Mucosa of descending colon (tissue), 3 donors: Measurements from ENCODE around the gene ASTN2. TPM values are rescaled to one million over a fixed set of nuclear protein-coding genes. Genes with fewer than 3 reads are reported as not detected.

Source experiments
- ATAC-seq: fragments of 200-7000 bp; cut with Tn5 transposase; one replicate; pipeline ENCODE4 v1.9.1; 2020; ENCODE audit warnings: mild to moderate bottlenecking, moderate library complexity
- DNase-seq, 3 donors: peaks; one replicate each; pipeline ENCODE4 v3.0.0-alpha.2; 2020
- H3K36me3 ChIP-seq: fragments of 200-600 bp; one replicate; pipeline ENCODE4 v1.8.0; 2021; ENCODE audit warnings: low read depth, mild to moderate bottlenecking
- H3K4me1 ChIP-seq: fragments of 200-600 bp; one replicate; pipeline ENCODE4 v1.8.0; 2021; ENCODE audit warnings: low read depth, mild to moderate bottlenecking
- H3K4me3 ChIP-seq: fragments of 200-600 bp; one replicate; pipeline ENCODE4 v1.8.0; 2021; ENCODE audit warnings: mild to moderate bottlenecking
- H3K9me3 ChIP-seq: fragments of 200-600 bp; one replicate; pipeline ENCODE4 v1.8.0; 2021; ENCODE audit warnings: mild to moderate bottlenecking
- intact Hi-C, 2 donors: fragments of 100-400 bp; cut with DNase I in 1 of 2; cut with micrococcal nuclease in 1 of 2; formaldehyde crosslinking; loops; one replicate each; pipeline versions ENCODE4 v1.11.0 to v1.11.1; 2022; cut with DNase I, micrococcal nuclease
- total RNA-seq, 3 donors: library from RNA; stranded (reverse); fragmentation: NEBNext Ultra II Directional in 2 of 3; extraction: Animal tissue kit (Norgen Biotek cat#: 25700) in 2 of 3; gene quantifications; one replicate each; pipeline versions ENCODE4 v1.2.1 to v1.2.4, GENCODE V29; 2021 to 2023
- TF ChIP-seq, protein P1 (sequence below): fragments of 200-600 bp; IDR thresholded peaks from one replicate; pipeline ENCODE4 v1.8.0; 2022; ENCODE audit warnings: antibody characterized with exemption, mild to moderate bottlenecking
- donor health status: DM: no; HTN: no; CAD: no; lungs with moderate emphysema.
- donor health status: DM: no; HTN: no; CAD: no.
- donor health status: DM: no; HTN: yes; CAD: no.

Gene ASTN2
- total RNA-seq, 3 donors from 2014 or later, result 3.5 to 6.1 (median 5.4) TPM

DNA sequence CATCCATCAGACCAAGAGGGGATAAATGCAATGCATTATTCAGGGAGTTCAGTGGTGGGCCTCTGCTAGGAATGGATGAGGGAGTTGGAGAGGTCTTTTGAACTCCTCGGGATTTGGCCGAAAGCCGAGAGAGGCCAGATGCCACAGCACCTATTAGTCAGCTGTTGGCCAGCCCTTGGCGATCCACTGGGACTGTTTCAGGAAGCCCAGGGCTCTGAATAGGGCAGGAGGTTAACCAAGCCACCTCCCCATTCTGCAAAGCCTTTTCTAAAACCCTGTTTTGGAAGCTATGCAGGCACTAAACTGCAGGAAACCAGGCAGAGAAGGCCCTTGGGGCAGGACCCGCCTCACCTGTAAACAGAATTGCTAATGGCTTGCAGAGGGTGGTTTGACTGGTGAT is 37.8 kb downstream of the ASTN2 start:
- intact Hi-C loops, result no loop called here
- TF ChIP-seq, protein P1, sequence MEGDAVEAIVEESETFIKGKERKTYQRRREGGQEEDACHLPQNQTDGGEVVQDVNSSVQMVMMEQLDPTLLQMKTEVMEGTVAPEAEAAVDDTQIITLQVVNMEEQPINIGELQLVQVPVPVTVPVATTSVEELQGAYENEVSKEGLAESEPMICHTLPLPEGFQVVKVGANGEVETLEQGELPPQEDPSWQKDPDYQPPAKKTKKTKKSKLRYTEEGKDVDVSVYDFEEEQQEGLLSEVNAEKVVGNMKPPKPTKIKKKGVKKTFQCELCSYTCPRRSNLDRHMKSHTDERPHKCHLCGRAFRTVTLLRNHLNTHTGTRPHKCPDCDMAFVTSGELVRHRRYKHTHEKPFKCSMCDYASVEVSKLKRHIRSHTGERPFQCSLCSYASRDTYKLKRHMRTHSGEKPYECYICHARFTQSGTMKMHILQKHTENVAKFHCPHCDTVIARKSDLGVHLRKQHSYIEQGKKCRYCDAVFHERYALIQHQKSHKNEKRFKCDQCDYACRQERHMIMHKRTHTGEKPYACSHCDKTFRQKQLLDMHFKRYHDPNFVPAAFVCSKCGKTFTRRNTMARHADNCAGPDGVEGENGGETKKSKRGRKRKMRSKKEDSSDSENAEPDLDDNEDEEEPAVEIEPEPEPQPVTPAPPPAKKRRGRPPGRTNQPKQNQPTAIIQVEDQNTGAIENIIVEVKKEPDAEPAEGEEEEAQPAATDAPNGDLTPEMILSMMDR, result no peak
- H3K4me1 ChIP-seq, result no peaks in the 10 kb centered on the region
- H3K9me3 ChIP-seq, result no peaks in the 10 kb centered on the region
- H3K36me3 ChIP-seq, result no peaks in the 10 kb centered on the region
- ATAC-seq, result no peak
- H3K4me3 ChIP-seq, result no peak overlapping the region
- DNase-seq, result peak in 1 of 3 donors; percentile 22

DNA sequence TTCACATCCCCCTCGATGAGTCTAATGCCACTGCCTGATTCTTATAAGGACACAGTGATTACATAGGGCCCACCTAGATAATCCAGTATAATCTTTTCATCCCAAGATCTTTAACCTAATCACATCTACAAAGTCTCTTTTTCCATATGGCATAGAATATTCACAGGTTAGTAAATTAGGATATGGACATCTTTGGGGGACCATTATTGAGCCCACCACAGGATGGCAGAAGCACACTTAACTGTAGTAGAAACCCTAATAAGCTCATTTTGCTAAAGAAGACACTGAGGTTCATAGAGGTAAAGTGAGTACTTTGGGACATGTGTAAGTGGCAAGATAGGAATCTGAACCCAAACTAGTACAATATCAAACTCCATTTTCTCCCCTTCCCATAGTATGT is 38.9 kb downstream of the ASTN2 start:
- Histone ChIP-seq H3K9me3 (no peaks in the 10 kb centered on the region), H3K4me1 (no peaks in the 10 kb centered on the region), H3K4me3 (no peak overlapping the region), H3K36me3 (no peaks in the 10 kb centered on the region)
- no peak for ATAC-seq
- no peak for DNase-seq
- intact Hi-C loops, result no loop called here
- TF ChIP-seq, protein P1, result no peak

DNA sequence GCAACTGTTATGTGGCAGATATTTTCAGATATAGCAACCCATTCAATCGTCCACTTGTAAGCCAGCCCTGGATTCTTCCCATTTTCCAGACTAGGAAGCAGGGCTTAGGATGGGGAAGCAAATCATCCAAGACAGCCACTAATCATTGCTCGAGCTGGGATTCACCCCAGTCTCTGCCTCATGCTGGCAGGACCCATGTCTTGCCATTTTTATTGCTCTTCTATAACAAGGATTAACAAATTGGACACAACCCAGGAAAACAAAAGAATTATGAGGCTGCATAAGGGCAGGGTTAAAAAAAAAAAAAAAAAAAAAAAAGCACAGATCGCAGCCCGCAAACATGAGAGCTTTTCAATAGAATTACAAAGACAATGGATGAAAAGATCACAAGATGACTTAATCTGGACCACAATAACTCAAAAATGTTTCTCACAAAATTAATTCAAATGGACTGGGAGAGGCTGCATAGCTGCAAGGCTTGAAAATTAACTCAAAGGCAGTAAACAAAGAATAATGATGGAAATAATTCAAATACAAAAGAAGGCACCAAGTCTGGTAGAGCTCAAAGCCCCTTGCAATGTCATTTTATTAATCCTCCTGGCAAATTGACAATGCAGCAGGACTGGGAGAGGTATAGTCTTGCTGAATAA is 40.7 kb downstream of the ASTN2 start:
- ATAC-seq (no peak), DNase-seq (no peak)
- no peak overlapping the region for H3K4me3 ChIP-seq
- H3K36me3 ChIP-seq, result no peaks in the 10 kb centered on the region
- H3K4me1 ChIP-seq, result no peaks in the 10 kb centered on the region
- TF ChIP-seq, protein P1, result no peak
- no peaks in the 10 kb centered on the region for H3K9me3 ChIP-seq
- intact Hi-C loops, result no loop called here

DNA sequence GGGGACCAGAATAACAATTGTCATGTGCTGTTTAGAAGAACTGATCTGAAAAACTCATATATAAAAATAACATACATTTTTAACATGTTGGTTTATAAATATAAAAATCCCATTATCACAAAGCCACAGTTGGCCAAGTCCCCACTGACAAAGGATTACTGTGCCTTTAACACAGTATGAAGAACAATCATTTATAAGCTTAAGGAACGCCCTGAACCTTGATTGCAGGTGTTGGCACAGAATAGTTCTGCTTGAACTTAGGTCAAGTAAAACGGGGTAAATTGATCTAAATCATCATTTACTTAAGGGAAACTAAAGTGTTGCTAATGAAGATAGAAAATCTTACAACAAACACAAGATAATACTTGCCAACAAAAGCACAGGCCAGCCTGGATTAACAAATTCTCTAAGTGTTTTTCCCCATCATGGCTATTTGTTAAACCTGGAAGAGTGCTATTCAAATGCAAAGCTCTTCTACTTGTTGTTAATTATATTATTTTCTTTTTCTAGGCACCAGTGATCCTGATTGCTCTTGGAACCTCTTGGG is 46.1 kb downstream of the ASTN2 start:
- intact Hi-C loops, result no loop called here
- Histone ChIP-seq H3K36me3 (no peaks in the 10 kb centered on the region), H3K9me3 (no peaks in the 10 kb centered on the region), H3K4me3 (no peak overlapping the region), H3K4me1 (no peaks in the 10 kb centered on the region)
- DNase-seq (no peak), ATAC-seq (no peak)
- TF ChIP-seq, protein P1, result no peak

DNA sequence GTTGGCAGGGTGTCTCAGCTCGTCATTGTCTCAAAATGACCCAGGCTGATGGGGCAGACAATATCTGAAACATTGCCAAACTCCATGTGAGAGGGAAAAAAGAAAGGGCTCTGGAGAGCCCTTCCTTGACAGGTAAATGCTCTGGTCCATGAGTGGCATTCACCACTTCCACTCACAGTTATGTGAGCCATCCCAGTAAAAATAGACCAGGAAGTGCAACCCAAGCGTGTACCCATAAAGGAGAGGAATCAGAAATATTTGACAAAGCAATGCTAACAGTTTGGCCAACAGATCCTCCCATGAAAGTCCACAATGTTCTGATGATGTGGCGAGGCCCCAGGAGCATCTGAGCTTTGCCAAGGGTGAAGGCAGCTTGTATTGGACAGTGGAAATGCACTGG is 49.4 kb downstream of the ASTN2 start:
- DNase-seq, result no peak
- no peaks in the 10 kb centered on the region for H3K36me3 ChIP-seq
- H3K4me1 ChIP-seq, result no peaks in the 10 kb centered on the region
- no peaks in the 10 kb centered on the region for H3K9me3 ChIP-seq
- TF ChIP-seq, protein P1, result no peak
- intact Hi-C loops, result no loop called here
- no peak for ATAC-seq
- H3K4me3 ChIP-seq, result no peak overlapping the region
